Measurements from ENCODE around the gene PLXNB1. TPM values are rescaled to one million over a fixed set of nuclear protein-coding genes. Genes with fewer than 3 reads are reported as not detected.
A peak's percentile ranks its signal among the peaks of the same experiment; 100 is the strongest.

PLXNB1 gene
- total and polyA plus RNA-seq, 5 experiments from 2014 or later = 2.0 to 3.2 TPM; not detected in 3

GRCh38 chr3:48472673-48472922, 42.7 kb upstream of the PLXNB1 start:
- peak in 1 of 2 donors; percentile 37 for ATAC-seq
- H3K27me3 Mint-ChIP-seq = no peaks in the 10 kb centered on the region

GRCh38 chr3:48470286-48470685, 40.4 kb upstream of the PLXNB1 start:
- peaks cover 0 to 22% (median 0%) of the 10 kb centered on the region in 3 donors for H3K36me3 Mint-ChIP-seq
- peak overlapping the region; percentile 79 to 100 (median 92) for H3K27ac Mint-ChIP-seq

More at GRCh38 chr3:48472673-48472922, 42.7 kb upstream of the PLXNB1 start:
- peaks cover 27 to 76% (median 61%) of the 10 kb centered on the region in 4 donors for H3K4me1 Mint-ChIP-seq
- POLR2A ChIA-PET = interaction anchor here (0.6 to 4.8 kb wide), 12 partner anchors 8 to 1868 kb away, joined by 3 to 49 read pairs (median 6); partner anchors contain the start of genes ATRIP, CCDC51, PFKFB4 and RASSF1
- H3K9me3 Mint-ChIP-seq = no peaks in the 10 kb centered on the region
- peak overlapping the region; percentile 84 to 100 (median 94) for H3K4me3 Mint-ChIP-seq
- peaks cover 0 to 20% (median 0%) of the 10 kb centered on the region in 3 donors for H3K36me3 Mint-ChIP-seq
- no peak for DNase-seq
- peak overlapping the region; percentile 95 to 100 (median 98) for H3K27ac Mint-ChIP-seq

GRCh38 chr3:48469046-48469915, 39.4 kb upstream of the PLXNB1 start:
- Mint-ChIP-seq H3K4me1 (peaks cover 26 to 80% (median 69%) of the 10 kb centered on the region in 4 donors), H3K9me3 (no peaks in the 10 kb centered on the region), H3K27me3 (no peaks in the 10 kb centered on the region), H3K4me3 (peak overlapping the region; percentile 31 to 91 (median 78)), H3K27ac (peak overlapping the region; percentile 75 to 100 (median 93)), H3K36me3 (peaks cover 0 to 22% (median 0%) of the 10 kb centered on the region in 3 donors)
- no peak for ATAC-seq
- POLR2A ChIA-PET = interaction anchor here (0.6 to 3.8 kb wide), 9 partner anchors 10 to 234 kb away, joined by 3 to 33 read pairs (median 4); partner anchors contain the start of genes ATRIP, CCDC51 and TMA7
- no peak for DNase-seq

More at GRCh38 chr3:48470286-48470685, 40.4 kb upstream of the PLXNB1 start:
- H3K4me1 Mint-ChIP-seq = peaks cover 30 to 86% (median 73%) of the 10 kb centered on the region in 4 donors
- no peaks in the 10 kb centered on the region for H3K27me3 Mint-ChIP-seq
- H3K4me3 Mint-ChIP-seq = peak overlapping the region; percentile 16 to 91 (median 78)
- ATAC-seq (no peak), DNase-seq (no peak)
- H3K9me3 Mint-ChIP-seq = no peaks in the 10 kb centered on the region
- POLR2A ChIA-PET = interaction anchor here (0.7 to 1.7 kb wide), 5 partner anchors 24 to 36 kb away, joined by 3 to 5 read pairs (median 4); partner anchors contain the start of genes ATRIP, CCDC51 and TMA7

GRCh38 chr3:48468329-48468731, 38.4 kb upstream of the PLXNB1 start:
- Mint-ChIP-seq H3K4me1 (peaks cover 24 to 75% (median 65%) of the 10 kb centered on the region in 4 donors), H3K4me3 (peak overlapping the region in 9 of 10 donors; percentile 48 to 93 (median 89)), H3K36me3 (peaks cover 0 to 22% (median 0%) of the 10 kb centered on the region in 3 donors)

GRCh38 chr3:48467473-48468267, 37.8 kb upstream of the PLXNB1 start:
- Mint-ChIP-seq H3K27me3 (no peaks in the 10 kb centered on the region), H3K4me3 (peak overlapping the region; percentile 84 to 93 (median 90)), H3K9me3 (no peaks in the 10 kb centered on the region), H3K4me1 (peaks cover 21 to 69% (median 58%) of the 10 kb centered on the region in 4 donors), H3K27ac (peak overlapping the region; percentile 79 to 100 (median 96)), H3K36me3 (peaks cover 0 to 22% (median 0%) of the 10 kb centered on the region in 3 donors)
- no peak for ATAC-seq
- POLR2A ChIA-PET = interaction anchor here (0.6 to 3.8 kb wide), 11 partner anchors 9 to 168 kb away, joined by 3 to 33 read pairs (median 8); partner anchors contain the start of genes CCDC51, SHISA5, SLC26A6 and TMA7
- DNase-seq = no peak

More at GRCh38 chr3:48468329-48468731, 38.4 kb upstream of the PLXNB1 start:
- ATAC-seq = no peak
- Mint-ChIP-seq H3K27ac (peak overlapping the region; percentile 79 to 100 (median 96)), H3K9me3 (no peaks in the 10 kb centered on the region), H3K27me3 (no peaks in the 10 kb centered on the region)
- POLR2A ChIA-PET = interaction anchor here (1.3 to 3.8 kb wide), 2 partner anchors 10 to 11 kb away, joined by 5 to 33 read pairs; no protein-coding TSS in a partner anchor
- no peak for DNase-seq

- Mint-ChIP-seq H3K27ac (peak overlapping the region; percentile 79 to 100 (median 96)), H3K4me3 (peak overlapping the region; percentile 84 to 93 (median 90)), H3K9me3 (no peaks in the 10 kb centered on the region), H3K4me1 (peaks cover 21 to 65% (median 58%) of the 10 kb centered on the region in 4 donors), H3K36me3 (peaks cover 0 to 22% (median 0%) of the 10 kb centered on the region in 3 donors), H3K27me3 (no peaks in the 10 kb centered on the region)
- POLR2A ChIA-PET = interaction anchor here (0.6 to 3.8 kb wide), 12 partner anchors 9 to 169 kb away, joined by 3 to 33 read pairs (median 8); partner anchors contain the start of genes ATRIP, CCDC51, SHISA5 and SLC26A6
- DNase-seq = no peak
- ATAC-seq = no peak
These were observed 37.2 kb upstream of the PLXNB1 start for GRCh38 chr3:48467110-48467454.

- peak in 2 of 10 donors; percentile 19 to 27 for DNase-seq
- Mint-ChIP-seq H3K4me3 (peak overlapping the region; percentile 84 to 93 (median 90)), H3K27me3 (no peaks in the 10 kb centered on the region), H3K36me3 (peaks cover 0 to 22% (median 0%) of the 10 kb centered on the region in 3 donors), H3K4me1 (peaks cover 21 to 65% (median 57%) of the 10 kb centered on the region in 4 donors), H3K9me3 (no peaks in the 10 kb centered on the region), H3K27ac (peak overlapping the region; percentile 79 to 100 (median 96))
- POLR2A ChIA-PET = interaction anchor here (0.6 to 3.8 kb wide), 13 partner anchors 10 to 169 kb away, joined by 3 to 33 read pairs (median 9); partner anchors contain the start of genes ATRIP, CCDC51, SHISA5 and SLC26A6
- peak; percentile 59 for ATAC-seq
These were observed 36.7 kb upstream of the PLXNB1 start for GRCh38 chr3:48466386-48467109.

- no peaks in the 10 kb centered on the region for H3K9me3 Mint-ChIP-seq
- peaks cover 23 to 60% (median 59%) of the 10 kb centered on the region in 4 donors for H3K4me1 Mint-ChIP-seq
- ATAC-seq = peak; percentile 97
- POLR2A ChIA-PET = interaction anchor here (1.7 to 3.8 kb wide), 10 partner anchors 9 to 50 kb away, joined by 7 to 33 read pairs (median 10); partner anchors contain the start of genes ATRIP, CCDC51, SHISA5 and TMA7
- peak overlapping the region; percentile 84 to 93 (median 90) for H3K4me3 Mint-ChIP-seq
- peaks cover 0 to 29% (median 5%) of the 10 kb centered on the region in 3 donors for H3K36me3 Mint-ChIP-seq
- H3K27me3 Mint-ChIP-seq = no peaks in the 10 kb centered on the region
- DNase-seq = peak; percentile 63 to 82 (median 73)
- peak overlapping the region; percentile 79 to 100 (median 96) for H3K27ac Mint-ChIP-seq
These were observed 35.9 kb upstream of the PLXNB1 start for GRCh38 chr3:48465531-48466378.

- POLR2A ChIA-PET = interaction anchor here (1.2 to 3.8 kb wide), 4 partner anchors 12 to 42 kb away, joined by 5 to 33 read pairs (median 13); partner anchors contain the start of gene ATRIP
- no peaks in the 10 kb centered on the region for H3K27me3 Mint-ChIP-seq
- no peaks in the 10 kb centered on the region for H3K9me3 Mint-ChIP-seq
- peaks cover 25 to 61% (median 58%) of the 10 kb centered on the region in 4 donors for H3K4me1 Mint-ChIP-seq
- ATAC-seq (no peak), DNase-seq (no peak)
- peak overlapping the region; percentile 25 to 93 (median 90) for H3K4me3 Mint-ChIP-seq
- peak overlapping the region; percentile 79 to 100 (median 96) for H3K27ac Mint-ChIP-seq
- H3K36me3 Mint-ChIP-seq = peaks cover 0 to 35% (median 5%) of the 10 kb centered on the region in 3 donors
These were observed 35.3 kb upstream of the PLXNB1 start for GRCh38 chr3:48465237-48465530.

GRCh38 chr3:48464713-48465221, 34.9 kb upstream of the PLXNB1 start:
- ATAC-seq (no peak), DNase-seq (no peak)
- H3K9me3 Mint-ChIP-seq = no peaks in the 10 kb centered on the region
- H3K27ac Mint-ChIP-seq = peak overlapping the region in 6 of 10 donors; percentile 38 to 100 (median 86)
- POLR2A ChIA-PET = interaction anchor here (1.1 to 1.9 kb wide), 5 partner anchors 8 to 43 kb away, joined by 3 to 16 read pairs (median 7); partner anchors contain the start of gene ATRIP
- H3K4me1 Mint-ChIP-seq = peaks cover 22 to 57% (median 55%) of the 10 kb centered on the region in 4 donors
- H3K4me3 Mint-ChIP-seq = peak overlapping the region in 2 of 10 donors; percentile 24 to 87
- H3K27me3 Mint-ChIP-seq = no peaks in the 10 kb centered on the region
- H3K36me3 Mint-ChIP-seq = peaks cover 0 to 36% (median 5%) of the 10 kb centered on the region in 3 donors
